GM19099 (cell line): Measurements from ENCODE around the gene KRTAP3-3.

Experiments
- POLR2A ChIP-seq: IDR thresholded peaks from 3 replicates; pipeline ENCODE4 v1.6.1; 2011; ENCODE audit warnings: low read depth; ENCODE audit not compliant: insufficient read length; ENCODE audit errors: extremely low read depth

KRTAP3-3 gene

DNA sequence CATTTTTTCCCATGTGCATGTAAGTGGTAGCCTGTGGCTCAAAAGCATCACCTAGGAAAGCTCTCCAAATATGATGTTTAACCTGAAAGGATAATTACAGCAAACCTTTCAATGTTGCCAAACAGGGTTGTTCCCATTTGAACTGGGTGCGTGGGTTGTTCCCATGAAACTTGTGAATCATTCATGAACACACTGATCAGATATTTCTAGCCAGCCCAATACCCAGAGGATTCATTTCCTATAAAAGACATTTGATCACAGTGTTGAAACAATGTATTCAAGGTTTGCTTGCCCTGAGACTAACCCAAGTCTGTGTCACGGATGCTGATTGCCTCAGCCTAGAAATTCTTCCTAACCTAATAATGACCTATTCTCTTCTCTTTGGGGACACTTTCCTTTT is 40.1 kb downstream of the KRTAP3-3 start:
- no peak for TF ChIP-seq POLR2A

DNA sequence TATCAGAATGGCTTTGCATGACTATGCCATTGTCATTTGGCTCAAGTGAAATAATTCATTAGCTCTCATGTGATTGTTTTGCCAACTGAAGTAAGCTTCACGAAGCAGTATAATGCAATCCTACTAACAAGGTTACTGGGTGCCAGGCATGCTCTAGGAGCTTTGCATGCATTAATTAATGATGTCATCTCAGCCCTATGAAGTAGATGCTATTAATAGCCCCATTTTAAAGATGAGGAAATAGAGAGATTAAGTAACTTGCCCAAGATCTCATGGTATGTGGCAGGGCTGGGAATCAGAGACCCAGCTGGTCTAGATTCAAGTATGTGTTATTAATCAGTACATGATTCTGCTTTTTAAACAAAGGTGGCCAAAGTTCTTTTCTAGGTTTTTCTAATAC is 41.3 kb downstream of the KRTAP3-3 start:
- no peak for TF ChIP-seq POLR2A

DNA sequence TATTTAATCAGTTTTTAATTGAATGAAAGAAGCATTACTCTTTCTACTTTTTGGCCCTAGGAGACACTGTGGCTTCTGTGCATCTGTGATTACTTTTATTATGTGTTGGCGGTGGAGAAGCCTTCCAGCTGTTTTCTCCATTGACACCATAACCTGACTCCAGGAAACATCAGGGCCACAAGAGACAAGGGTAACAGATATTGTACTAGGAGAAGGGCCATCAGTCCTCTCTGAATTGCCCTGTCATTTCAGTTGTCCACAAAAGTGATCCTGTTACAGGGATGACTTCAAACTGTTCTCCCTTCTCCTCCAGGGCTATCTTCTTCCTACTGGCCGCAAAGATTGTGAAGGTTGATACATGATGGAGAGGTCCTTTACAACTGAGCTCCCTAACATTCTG is 41.8 kb downstream of the KRTAP3-3 start:
- TF ChIP-seq POLR2A, result no peak

DNA sequence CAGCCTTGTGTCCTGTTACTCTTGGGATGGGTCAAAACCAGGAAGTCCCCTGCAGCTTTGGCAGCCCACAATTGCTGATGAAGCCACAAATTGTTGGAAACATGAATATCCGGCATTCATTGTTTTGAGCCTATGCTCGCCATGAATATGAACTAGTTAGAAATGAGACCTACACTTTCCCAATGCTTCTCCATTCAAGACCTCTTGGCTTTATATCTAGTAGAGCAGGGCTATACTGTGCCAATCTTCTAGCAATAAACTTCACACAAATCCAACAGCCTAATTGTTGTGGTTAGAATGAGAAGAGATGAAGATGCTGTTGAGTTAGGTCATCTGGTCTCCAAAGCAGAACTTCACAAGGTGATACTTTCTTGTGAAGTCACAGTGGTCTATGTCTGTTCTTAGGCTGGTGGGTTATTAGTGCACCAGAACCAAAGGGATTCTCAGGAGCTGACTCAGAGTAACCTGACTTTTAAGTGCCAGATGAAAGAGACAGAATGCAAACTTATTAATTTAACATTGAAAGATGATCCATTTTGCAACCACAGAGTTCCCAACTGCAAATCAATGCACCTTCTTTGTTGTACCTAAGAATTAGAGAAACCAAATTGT is 42.8 kb downstream of the KRTAP3-3 start:
- TF ChIP-seq POLR2A, result no peak

DNA sequence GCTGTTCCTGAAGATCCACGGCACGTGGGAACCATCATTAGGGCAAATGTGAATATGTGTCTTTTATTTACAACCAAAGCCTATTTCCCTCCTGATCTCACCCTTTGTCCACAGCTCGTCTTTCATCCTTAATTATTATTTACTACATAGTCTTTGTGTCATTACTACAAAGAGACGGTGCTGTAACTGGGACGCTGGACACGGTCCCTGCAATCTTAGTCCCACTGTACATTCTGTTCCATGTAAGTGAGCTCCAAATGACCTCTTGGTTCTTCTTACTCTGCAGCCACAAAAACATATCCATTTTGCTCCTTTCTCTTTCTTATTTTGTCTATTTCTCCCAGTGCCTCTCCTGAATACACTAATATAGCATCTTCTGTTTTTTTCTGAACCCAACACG is 43.8 kb downstream of the KRTAP3-3 start:
- TF ChIP-seq POLR2A, result no peak

DNA sequence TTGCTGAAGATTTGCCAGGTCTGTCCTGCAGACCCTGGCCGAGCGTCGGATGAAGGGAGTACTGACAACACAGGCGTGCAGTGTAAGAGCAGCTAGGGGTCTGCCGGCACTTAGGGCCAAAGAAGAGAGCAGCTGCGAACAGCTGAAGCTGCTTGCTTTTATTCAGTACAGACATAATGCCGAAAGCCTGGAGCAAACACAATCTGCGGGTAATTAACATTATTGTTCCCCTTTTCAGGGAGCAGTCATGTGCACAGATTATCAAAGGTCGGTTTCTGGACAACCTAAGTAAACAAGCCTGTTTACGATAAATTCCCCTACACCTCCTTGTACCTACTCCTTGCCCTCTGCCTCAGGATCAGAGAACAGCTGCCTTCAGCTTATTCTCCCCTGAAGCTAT is 44.5 kb downstream of the KRTAP3-3 start:
- no peak for TF ChIP-seq POLR2A

DNA sequence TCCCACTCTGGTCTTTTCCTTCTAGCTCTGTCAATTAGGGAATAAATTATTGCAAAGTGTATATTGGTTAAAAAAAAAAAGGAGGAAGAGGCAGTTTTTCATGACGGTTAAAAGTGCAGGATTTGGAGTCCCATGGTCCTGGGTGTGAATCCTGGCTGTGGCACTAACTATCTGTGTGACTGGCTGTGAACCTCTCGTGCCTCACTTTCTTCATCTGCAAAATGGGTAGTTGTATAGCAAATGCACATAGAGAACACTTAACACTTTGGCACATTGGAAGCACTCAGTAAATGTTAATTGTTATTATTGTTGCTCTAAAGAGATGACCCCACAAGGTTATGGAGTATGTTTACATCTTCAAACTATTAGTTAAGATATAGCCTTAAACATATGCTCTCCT is 46.0 kb downstream of the KRTAP3-3 start:
- TF ChIP-seq POLR2A, result no peak

DNA sequence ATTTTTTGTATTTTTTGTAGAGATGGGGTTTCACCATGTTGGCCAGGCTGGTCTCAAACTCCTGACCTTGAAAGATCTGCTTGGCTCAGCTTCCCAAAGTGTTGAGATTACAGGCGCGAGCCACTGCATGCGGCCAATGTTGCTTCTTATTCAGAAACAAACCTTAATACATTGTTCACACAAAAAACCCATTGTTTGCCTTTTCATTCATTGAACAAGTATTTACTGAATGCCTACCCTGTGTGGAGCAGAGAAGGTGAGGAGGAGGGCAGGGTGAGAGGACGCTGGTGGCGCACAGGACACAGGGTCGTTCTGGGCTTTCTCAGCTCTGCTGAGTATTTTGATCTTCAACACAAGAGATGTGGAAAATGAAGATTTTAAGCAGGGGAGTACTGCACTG is 48.5 kb downstream of the KRTAP3-3 start:
- TF ChIP-seq POLR2A, result no peak

DNA sequence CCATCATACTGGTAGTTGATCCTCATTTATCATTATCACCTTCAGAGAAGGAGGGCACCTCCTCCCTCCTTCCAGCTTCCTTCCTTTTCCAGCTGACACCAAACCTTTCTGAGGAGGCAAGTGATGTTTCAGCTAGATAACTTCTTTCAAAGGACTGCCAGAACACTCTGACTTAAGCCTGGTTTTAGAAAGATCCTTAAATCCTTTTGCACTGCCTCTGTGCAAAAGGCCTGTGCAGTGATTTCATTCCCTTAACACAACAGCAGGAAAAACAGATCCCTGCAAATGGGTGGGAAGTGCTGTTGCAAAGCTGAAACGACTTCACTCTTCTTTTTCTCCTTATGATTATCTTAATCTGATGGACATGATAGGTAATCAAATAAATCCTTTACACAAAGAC is 49.4 kb downstream of the KRTAP3-3 start:
- TF ChIP-seq POLR2A, result no peak
